Dermis microvascular lymphatic vessel endothelial cell (primary cell): Measurements from ENCODE around the gene GPR141. TPM values are rescaled to one million over a fixed set of nuclear protein-coding genes. Genes with fewer than 3 reads are reported as not detected.
"Not testable (repeated sequence)": the region's sequence is repeated elsewhere in the genome, so short reads cannot be mapped to it uniquely, and the experiment has no call there.

Experiments used
- DNase-seq, 2 donors: peaks; one replicate each; pipeline versions ENCODE4 v3.0.0 to v3.0.0-alpha.2; 2010; ENCODE audit warnings: low read depth in 2 of 2
- total RNA-seq: library from RNA; depleted of rRNA; stranded (reverse); fragments of >200 nt; gene quantifications from 2 replicates; pipeline ENCODE4 v1.2.1, GENCODE V29; 2014

The GPR141 gene
- total RNA-seq, 1 donor from 2014 or later = 0.13 TPM

DNA sequence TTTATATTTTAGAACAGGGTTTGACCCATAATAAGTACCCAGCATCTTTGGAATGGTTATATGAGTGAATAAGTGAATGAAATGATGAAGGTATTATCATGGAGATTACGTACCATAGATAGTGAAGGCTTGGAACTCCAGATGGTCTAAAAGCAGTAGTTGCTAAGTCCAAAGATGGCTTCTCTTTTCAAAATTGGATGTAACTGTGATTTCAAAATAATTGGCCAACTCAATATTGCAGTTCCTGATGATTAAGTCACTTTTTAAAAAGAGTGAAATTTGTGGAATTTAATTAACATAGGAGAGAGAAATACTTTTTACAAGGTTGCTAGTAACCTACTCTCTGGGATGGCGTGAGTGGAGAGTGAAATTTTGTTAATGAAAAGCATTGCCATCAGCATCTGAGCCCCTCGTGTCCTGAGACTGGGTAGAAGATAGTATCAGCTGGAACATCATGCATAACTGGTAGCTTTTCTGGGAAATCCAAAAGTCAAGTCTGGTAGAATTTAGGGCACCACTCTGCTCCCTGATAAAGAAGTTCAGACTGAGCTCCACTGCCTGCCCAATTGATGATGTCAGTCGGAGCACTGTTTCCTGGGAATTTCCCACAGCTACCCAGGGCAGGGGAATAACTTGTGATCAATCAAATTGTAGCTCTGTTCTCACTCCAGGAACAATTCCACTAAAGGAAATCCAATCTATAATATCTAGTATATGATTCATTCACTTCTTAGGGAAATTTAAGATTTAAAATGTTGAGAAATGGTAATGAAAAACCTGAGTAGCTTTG lies 3.2 kb downstream of the GPR141 start:
- DNase-seq = no peak

DNA sequence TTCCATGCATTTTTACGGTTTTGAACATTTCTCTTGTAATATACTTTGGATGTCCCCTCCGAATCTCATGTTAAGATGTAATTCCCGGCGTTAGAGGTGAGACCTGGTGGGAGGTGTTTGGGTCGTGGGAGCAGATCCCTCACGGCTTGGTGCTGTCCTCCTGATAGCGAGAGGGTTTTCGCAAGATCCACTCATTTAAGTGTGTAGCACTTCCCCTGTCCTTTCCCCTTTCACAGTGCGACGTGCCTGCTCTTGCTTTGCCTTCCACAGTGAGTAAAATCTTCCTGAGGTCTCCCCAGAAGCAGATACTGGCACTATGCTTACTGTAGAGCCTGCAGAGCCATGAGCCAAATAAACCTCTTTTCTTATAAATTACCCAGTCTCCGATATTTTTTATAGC lies 6.6 kb downstream of the GPR141 start:
- DNase-seq = no peak

DNA sequence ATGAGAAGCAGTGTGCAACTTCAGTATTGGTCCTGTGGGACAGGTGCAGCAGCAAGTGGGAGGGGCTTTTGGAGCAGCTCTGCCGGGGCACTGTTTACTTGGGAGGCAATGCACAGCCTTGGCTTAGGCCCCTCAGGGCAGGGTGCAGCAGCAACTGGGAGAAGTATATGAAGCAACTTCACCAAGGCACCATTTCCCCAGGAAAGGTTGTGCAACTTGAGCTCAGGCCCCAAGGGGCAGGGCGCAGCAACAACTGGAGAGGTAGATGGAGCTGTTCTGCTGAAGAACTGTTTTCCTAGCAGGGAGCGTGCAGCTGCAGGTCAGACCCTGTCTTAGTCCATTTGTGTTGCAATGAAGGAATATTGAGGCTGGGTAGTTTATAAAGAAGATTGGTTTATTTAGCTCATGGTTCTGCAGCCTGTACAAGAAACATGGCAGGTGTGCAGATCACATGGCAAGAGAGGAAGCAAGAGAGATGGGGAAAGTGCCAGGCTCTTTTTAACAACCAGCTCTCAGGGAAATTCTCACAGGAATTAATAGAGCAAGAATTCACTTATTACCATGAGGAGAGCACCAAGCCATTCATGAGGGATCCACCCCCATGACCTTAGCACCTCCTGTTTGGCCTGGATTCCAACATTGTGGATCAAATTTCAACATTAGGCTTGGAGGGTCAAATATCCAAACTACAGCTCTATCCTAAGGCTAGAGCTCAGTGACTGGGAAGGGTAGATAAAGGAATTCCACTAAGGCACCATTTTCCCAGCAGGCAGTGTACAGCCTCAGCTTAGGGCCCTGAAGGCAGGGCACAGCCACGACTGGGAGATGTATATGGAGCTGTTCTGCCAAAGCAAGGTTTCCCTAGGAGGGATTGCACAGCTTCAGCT lies 10.9 kb downstream of the GPR141 start:
- no peak for DNase-seq

DNA sequence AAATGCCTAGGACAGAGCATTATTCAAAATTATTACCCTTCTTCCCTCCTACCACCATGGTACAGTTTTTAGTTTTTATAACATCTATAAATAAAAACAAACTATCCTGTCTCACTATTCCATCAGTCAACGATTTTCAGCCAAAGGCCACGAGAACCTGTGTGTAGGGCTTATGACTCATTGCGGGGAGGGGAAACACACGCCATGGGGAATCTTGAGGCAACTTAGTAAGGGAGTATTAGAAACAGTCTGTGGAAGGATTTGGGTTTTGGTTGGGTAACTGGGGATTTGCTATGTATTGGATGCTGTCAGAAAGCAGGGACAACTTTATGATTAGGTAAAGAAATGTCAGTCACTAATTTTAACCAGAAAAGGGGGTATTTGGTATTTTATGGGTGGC lies 14.7 kb downstream of the GPR141 start:
- no peak for DNase-seq

- no peak for DNase-seq
Observed at GRCh38 chr7:37698782-37699181, 15.2 kb downstream of the GPR141 start.

- no peak for DNase-seq
Observed at GRCh38 chr7:37701769-37702168, 18.2 kb downstream of the GPR141 start.

GRCh38 chr7:37703361-37703760 lies 19.8 kb downstream of the GPR141 start:
- DNase-seq = no peak

GRCh38 chr7:37704328-37704833 lies 20.8 kb downstream of the GPR141 start:
- DNase-seq = not testable (repeated sequence)

DNA sequence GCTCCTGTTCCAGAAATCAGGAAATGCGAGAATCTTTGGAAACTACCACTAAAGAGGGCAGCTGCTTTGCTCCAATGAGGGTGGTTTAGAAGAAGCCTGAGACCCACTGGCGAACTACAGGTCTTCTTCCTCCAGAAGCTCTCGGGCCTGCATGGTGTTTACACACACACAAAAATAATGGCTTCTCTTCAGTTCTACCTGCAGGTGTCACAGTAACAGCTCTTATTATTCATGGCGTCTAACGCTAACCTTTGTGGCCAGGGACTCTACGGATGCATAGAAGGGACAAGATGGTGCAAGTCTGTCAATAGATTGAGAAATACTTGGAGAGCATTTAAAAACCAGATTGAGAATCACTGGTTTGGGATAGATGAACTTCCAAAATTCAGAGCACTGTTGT lies 22.4 kb downstream of the GPR141 start:
- no peak for DNase-seq

DNA sequence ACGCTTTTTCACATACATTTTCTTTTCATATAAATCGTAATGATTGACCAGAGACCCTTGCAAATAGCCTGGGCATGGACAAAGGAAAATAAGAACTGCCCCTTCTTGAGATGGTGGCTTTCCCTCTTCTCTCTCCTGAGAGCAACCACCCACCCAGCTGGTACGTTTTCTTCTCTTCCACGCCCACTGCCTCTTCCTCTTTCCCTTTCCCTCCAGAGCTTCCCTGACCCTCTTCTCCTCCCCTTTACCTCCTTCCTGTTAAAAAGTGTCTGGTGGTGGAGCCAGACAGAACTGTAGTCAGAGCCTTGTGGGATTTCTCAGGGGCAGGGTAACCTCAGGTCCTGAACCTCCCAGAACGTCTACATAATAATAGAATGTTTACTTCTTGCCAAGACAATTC lies 23.2 kb downstream of the GPR141 start:
- no peak for DNase-seq

DNA sequence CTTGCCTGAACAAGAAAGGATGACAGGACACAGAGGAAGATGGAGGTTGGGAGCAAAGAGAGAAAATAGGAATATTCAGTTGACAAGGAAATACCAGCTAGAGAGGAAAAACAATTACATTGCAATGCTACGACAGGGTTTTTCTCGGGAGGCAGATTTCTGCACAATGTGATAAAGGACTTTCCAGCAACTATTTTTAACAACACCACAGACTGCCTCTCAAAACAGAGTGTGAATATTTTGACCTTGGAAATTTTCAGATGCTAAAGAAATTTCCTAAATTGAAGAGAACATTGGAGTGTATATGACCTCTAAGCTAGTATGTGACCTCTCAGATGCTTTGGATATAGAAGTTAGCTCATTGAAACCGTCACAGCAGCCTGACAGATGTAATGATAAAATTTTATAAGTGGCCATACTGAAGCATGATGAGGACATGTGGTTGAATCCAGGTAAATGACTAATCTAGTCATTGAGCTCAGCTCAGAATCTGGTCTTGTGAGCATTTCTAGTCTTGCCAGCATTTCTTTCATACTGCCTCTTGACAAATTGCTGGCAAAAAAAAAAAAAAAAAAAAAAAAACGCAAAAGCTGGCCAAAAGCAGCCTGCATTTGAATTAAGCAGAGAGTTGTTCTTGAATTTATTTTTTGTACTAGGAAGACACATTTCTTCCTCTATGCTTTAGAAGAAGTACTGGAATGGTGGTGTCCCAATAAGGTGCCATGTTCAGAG lies 24.4 kb downstream of the GPR141 start:
- DNase-seq = no peak

GRCh38 chr7:37709631-37710509 lies 26.3 kb downstream of the GPR141 start:
- DNase-seq = no peak

DNA sequence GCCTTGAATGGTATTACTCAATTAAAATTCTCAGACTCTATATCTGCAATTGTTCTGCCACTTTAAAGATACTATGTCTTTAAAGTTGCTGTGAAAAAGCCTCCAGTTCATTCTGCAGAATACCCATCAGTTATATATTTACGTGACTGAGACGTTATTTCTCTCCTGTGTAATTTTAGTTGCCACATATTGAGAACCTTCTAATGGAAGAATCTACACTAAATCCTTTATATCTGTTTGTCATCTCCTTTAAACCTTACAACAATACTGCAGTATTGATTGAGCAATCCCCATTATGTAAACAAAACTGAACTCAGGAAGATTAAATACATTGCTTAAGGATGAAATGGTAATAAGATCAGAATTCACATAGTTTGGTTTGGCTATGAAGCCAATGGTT lies 30.0 kb downstream of the GPR141 start:
- DNase-seq = no peak

DNA sequence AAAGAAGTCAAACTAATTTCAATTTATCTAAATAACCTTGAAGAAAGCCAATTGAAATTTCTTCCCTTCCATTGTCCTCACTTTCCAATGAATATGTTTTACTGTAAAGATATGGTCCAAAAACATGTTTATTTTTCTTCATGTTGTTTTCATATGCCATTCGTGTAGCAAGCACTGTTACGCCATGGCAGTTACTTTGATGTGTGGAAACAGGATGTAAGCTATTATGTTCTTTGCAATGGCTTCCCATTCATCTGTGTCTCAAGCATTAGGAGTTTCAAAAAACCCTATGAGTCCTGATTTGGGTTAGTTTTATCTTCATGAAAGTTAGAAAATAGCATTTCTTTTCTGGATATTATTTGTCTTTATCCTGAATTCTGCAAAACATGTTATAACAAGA lies 31.0 kb downstream of the GPR141 start:
- DNase-seq = no peak

DNA sequence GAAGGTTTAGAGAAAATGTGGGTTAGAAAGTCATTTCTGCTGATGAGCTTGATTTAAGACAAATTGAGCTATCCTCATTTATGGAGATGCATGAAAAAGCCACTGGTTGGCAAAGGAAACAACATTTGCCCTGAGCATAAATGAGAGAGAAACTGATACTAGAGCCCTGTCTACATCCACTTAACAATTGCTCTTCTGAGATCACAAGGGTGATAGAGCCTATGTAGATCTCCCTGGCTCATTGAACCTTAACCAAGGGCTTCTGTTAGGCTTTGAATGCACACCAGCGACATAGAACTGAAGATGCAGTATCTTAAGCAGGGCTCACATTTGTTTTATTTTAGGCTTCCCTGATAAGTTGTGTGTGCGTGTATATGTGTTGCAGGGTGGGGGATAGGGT lies 35.0 kb downstream of the GPR141 start:
- DNase-seq = no peak

GRCh38 chr7:37719077-37719476 lies 35.5 kb downstream of the GPR141 start:
- no peak for DNase-seq

- DNase-seq = no peak
Observed at GRCh38 chr7:37724732-37725131, 41.2 kb downstream of the GPR141 start.

- DNase-seq = no peak
Observed at GRCh38 chr7:37726016-37726415, 42.5 kb downstream of the GPR141 start.

DNA sequence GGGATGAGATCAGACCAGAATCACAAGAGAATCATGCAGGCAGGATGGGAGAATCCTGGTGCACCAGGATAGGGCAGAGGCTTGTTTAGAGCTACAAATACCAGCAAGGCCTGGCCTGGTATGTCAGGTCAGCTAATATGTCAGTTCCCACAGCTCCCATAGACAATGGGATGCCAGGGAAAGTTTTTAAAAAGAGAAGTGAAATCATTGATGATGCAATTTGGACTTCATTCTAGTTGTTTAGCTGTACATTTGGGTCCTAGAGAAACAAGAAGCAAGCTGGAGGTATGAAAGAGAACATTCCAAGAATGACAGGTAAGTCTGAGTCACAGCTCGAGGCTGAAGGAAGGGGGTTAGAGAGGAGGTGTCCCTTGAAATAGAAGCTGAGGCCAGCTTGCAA lies 45.2 kb downstream of the GPR141 start:
- no peak for DNase-seq

DNA sequence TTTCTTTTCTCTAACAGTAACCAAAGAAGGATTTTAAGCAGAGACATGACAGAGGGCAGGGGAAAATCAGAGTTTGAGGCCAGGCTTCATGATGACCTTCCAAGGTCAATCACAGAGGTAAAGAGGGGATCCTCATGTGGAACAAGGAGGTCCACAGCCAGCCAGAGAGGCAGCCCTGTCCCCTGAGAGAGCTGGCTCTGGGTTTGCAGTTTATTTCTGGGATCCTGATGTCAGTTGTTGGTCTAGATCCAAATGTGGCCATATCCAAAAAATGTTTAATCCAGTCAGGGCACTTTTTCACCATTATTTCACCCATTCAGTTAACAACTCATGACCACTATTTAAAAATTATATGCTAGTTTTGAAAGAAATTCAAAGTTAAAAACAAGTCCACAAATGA lies 45.6 kb downstream of the GPR141 start:
- no peak for DNase-seq

- no peak for DNase-seq
Observed at GRCh38 chr7:37730501-37730900, 46.9 kb downstream of the GPR141 start.
